Kidney (tissue), 14 donors: Measurements from ENCODE around the gene DLG5. TPM values are rescaled to one million over a fixed set of nuclear protein-coding genes. Genes with fewer than 3 reads are reported as not detected.

ENCODE experiments used
- DNase-seq, 5 donors: peaks; one replicate each; pipeline ENCODE4 v3.0.0-alpha.2; 2013 to 2020
- FAIRE-seq: peaks from 2 replicates; lab custom pipeline; 2012; peaks lifted over from hg19 to GRCh38; lab: Jason Lieb, UNC
- H3K27ac ChIP-seq, 2 donors: one replicate each; pipeline ENCODE4 v1.7.0; 2013; ENCODE audit warnings: low read depth in 2 of 2, low read length in 2 of 2, inconsistent platforms in 1 of 2
- H3K27me3 ChIP-seq: one replicate; pipeline ENCODE4 v1.7.1; 2013; ENCODE audit warnings: low read length, inconsistent platforms; ENCODE audit not compliant: control insufficient read depth, insufficient read depth
- H3K36me3 ChIP-seq, 3 donors: one replicate each; pipeline versions ENCODE4 v1.7.0 to v1.7.1; 2013; ENCODE audit warnings: low read length in 3 of 3, control low read depth in 1 of 3, inconsistent platforms in 1 of 3; ENCODE audit not compliant: insufficient read depth in 3 of 3, control insufficient read depth in 2 of 3
- H3K4me1 ChIP-seq, 3 donors: one replicate each; pipeline versions ENCODE4 v1.7.0 to v1.7.1; 2013; ENCODE audit warnings: low read length in 3 of 3, inconsistent platforms in 1 of 3, low read depth in 1 of 3; ENCODE audit not compliant: control insufficient read depth in 2 of 3, insufficient read depth in 2 of 3
- H3K4me3 ChIP-seq, 3 donors: one replicate each; pipeline versions ENCODE4 v1.7.0 to v1.8.1; 2013; ENCODE audit warnings: low read length in 3 of 3, control low read depth in 1 of 3, inconsistent platforms in 1 of 3
- H3K9ac ChIP-seq, 3 donors: one replicate each; pipeline versions ENCODE4 v1.7.0 to v1.7.1; 2013; ENCODE audit warnings: low read length in 3 of 3, control low read depth in 1 of 3, inconsistent platforms in 1 of 3
- H3K9me3 ChIP-seq, 3 donors: one replicate each; pipeline versions ENCODE4 v1.7.0 to v1.7.1; 2013; ENCODE audit warnings: low read length in 3 of 3, control low read depth in 1 of 3, inconsistent platforms in 1 of 3; ENCODE audit not compliant: control insufficient read depth in 2 of 3, insufficient read depth in 1 of 3
- intact Hi-C: fragments of 100-400 bp; cut with DNase I; formaldehyde crosslinking; loops from one replicate; pipeline ENCODE4 v1.11.1; 2022
- polyA plus RNA-seq: library from polyadenylated mRNA; stranded (reverse); fragments of 350-450 nt; fragmentation: Illumina TruSeq; extraction: RNeasy Lipid Tissue Mini Kit (QIAGEN cat#74804); gene quantifications from one replicate; pipeline ENCODE4 v1.2.3, GENCODE V29; 2014; ENCODE audit warnings: low read depth, low replicate concordance; ENCODE audit not compliant: insufficient read depth
- total RNA-seq: library from RNA; stranded (reverse); fragmentation: NEBNext Ultra II Directional; extraction: Animal tissue kit (Norgen Biotek cat#: 25700); gene quantifications from one replicate; pipeline ENCODE4 v1.2.1, GENCODE V29; 2021
- TF ChIP-seq, protein P1 (sequence below): IDR thresholded peaks from 3 replicates; pipeline ENCODE4 v1.5.1; 2012; ENCODE audit warnings: mild to moderate bottlenecking, moderate library complexity, borderline replicate concordance; ENCODE audit not compliant: insufficient read depth; ENCODE audit errors: extremely low read depth
- donor health status: control.
- donor health status: control.
- donor health status: control.
- donor health status: control.
- donor health status: control.
- donor health status: DM: yes; HTN: yes; CAD: no.
- donor health status: Normal renal cell carcinoma (clear cell type).

The DLG5 gene
- total and polyA plus RNA-seq, 2 donors from 2014 or later = 5.4 to 30.0 TPM

DNA sequence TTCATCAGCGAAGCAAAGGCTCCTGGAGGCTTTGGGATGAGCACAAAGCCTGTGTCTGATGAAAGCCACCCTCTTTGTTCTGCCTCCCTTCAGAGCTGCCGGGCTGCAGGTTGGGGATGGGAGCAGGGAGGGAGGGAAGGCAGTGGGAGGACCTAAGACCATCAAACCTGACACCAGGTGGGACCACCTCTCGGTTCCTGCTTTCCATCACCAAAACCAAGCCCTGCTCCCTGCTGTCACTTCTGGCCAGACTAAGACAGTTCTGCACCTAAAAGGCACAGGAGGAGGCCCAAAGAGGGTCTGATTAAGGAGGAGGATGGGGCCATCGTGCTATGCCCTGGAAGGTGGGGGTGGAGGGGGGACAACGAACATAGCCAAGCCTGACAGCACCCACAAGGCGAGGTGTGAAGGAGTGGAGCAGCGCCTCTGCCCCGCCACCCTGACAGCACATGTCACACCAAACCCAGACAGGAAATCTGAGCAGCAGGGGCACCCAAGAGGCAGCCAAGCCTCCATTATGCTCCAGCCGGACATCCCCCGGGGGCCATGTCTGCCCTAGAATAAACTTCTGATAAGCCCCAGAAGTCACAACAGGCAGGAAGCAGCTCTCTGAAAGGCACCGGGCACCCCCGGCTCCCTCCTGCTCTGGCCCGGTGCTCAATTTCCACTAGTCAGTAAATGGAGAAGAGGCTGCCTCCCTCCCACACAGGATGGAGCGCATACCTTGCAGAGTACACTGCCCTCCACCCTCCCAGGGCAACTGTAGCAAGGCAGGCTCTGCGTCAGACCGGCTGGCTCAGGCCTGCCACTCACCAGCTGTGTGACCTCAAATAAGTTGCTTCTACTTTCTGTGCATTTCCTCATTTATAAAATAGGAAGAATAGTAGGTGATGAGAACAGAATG is 48.9 kb downstream of the DLG5 start:
- no peak for FAIRE-seq

DNA sequence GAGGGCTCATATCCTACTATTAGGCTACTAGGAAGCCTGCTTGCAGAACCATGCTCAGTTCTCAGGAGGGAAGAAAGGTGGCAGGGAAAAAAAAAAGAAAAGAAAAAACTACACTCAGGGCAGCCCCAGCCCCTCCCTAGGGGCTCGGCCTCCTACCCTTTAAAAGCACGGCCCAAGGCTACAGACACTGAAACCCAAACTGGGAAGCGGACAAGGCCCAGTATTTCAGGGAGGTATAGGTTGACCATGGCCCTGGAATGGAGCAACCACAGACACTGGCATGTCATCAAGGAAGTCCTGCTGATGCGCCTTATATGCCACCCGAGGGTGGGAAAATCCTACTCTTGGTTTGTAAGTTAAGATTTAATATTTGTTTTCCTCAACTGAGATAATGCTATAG is 50.8 kb downstream of the DLG5 start:
- DNase-seq (no peak), FAIRE-seq (no peak)
- intact Hi-C loops = no loop called here
- Histone ChIP-seq H3K27ac (no peak overlapping the region), H3K36me3 (no peaks in the 10 kb centered on the region), H3K27me3 (no peaks in the 10 kb centered on the region), H3K4me3 (no peak overlapping the region), H3K9ac (no peak overlapping the region), H3K4me1 (peaks cover 5 to 30% (median 14%) of the 10 kb centered on the region in 3 donors), H3K9me3 (no peaks in the 10 kb centered on the region)
- TF ChIP-seq, protein P1, sequence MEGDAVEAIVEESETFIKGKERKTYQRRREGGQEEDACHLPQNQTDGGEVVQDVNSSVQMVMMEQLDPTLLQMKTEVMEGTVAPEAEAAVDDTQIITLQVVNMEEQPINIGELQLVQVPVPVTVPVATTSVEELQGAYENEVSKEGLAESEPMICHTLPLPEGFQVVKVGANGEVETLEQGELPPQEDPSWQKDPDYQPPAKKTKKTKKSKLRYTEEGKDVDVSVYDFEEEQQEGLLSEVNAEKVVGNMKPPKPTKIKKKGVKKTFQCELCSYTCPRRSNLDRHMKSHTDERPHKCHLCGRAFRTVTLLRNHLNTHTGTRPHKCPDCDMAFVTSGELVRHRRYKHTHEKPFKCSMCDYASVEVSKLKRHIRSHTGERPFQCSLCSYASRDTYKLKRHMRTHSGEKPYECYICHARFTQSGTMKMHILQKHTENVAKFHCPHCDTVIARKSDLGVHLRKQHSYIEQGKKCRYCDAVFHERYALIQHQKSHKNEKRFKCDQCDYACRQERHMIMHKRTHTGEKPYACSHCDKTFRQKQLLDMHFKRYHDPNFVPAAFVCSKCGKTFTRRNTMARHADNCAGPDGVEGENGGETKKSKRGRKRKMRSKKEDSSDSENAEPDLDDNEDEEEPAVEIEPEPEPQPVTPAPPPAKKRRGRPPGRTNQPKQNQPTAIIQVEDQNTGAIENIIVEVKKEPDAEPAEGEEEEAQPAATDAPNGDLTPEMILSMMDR = no peak

More for the DNA sequence above, 48.9 kb downstream of the DLG5 start:
- H3K9me3 ChIP-seq = no peaks in the 10 kb centered on the region
- TF ChIP-seq, protein P1 = no peak
- H3K4me3 ChIP-seq = no peak overlapping the region
- intact Hi-C loops = no loop called here
- H3K27ac ChIP-seq = peak overlapping the region; percentile 42 to 53
- peak overlapping the region in 1 of 3 donors; percentile 44 for H3K9ac ChIP-seq
- peaks cover 5 to 27% (median 14%) of the 10 kb centered on the region in 3 donors for H3K4me1 ChIP-seq
- DNase-seq = peak; percentile 76 to 94 (median 93)
- no peaks in the 10 kb centered on the region for H3K36me3 ChIP-seq
- no peaks in the 10 kb centered on the region for H3K27me3 ChIP-seq

DNA sequence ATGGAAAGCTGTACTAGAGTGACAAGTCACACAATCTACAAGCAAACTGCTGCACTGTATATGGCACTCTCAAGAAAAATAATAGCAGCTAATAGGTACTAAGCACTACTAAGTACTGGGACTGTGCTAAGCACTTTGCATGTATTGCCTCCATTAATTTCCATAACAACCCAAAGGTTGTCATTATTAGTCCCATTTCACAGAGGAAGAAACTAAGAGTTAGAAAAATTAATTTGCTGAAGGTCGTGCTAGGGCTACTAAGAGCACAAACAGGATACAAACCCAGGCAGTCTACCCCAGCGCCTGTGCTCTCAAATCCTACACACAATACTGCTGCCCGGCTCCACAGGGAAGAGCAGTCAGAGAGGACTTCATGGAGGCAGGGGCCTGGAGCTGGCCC is 51.7 kb downstream of the DLG5 start:
- intact Hi-C loops = no loop called here
- no peaks in the 10 kb centered on the region for H3K9me3 ChIP-seq
- H3K9ac ChIP-seq = no peak overlapping the region
- FAIRE-seq = no peak
- no peak overlapping the region for H3K27ac ChIP-seq
- peaks cover 5 to 30% (median 14%) of the 10 kb centered on the region in 3 donors for H3K4me1 ChIP-seq
- H3K27me3 ChIP-seq = no peaks in the 10 kb centered on the region
- H3K4me3 ChIP-seq = no peak overlapping the region
- TF ChIP-seq, protein P1 = no peak
- no peaks in the 10 kb centered on the region for H3K36me3 ChIP-seq
- DNase-seq = peak in 1 of 5 donors; percentile 17
